ENCODE measurements around the gene COX7C.
"Not testable (repeated sequence)": the region's sequence is repeated elsewhere in the genome, so short reads cannot be mapped to it uniquely, and the experiment has no call there.

Gene COX7C

GRCh38 chr5:86617756-86618576 is at the start of gene COX7C:
COX7C (plus strand) TSS chr5:86617941; CDS start chr5:86618056, 115 bp downstream.
- DNase-seq, result peak; percentile 96

DNA sequence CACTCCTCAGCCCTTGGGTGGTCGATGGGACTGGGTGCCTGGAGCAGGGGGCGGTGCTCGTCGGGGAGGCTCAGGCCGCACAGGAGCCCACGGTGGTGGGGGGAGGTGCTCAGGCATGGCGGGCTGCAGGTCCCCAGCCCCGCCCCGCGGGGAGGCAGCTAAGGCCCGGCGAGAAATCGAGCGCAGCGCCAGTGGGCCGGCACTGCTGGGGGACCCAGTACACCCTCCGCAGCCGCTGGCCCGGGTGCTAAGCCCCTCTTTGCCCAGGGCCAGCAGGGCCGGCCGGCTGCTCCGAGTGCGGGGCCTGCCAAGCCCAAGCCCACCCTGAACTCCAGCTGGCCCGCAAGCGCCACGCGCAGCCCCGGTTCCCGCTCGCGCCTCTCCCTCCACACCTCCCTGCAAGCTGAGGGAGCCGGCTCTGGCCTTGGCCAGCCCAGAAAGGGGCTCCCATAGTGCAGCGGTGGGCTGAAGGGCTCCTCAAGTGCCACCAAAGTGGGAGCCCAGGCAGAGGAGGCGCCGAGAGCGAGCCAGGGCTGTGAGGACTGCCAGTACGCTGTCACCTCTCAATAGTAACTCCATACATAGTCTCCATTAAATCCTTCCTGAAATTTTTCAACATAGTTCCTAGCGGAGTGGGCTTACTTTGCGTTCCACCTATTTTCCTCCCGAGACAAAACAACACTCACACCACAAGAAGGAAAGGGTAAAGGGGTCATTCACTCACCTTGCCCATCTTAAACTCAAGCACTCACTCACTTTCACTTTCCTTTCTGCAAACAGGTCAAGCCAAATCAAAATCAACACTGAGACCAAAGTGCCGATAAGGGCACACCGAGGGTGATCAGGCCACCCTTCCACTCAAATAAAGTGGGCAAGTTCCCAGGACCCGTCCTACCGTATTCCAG is 48.0 kb upstream of the COX7C start:
- DNase-seq, result not testable (repeated sequence)

GRCh38 chr5:86570427-86571083 is 47.2 kb upstream of the COX7C start:
- DNase-seq, result no peak

GRCh38 chr5:86571109-86571508 is 46.6 kb upstream of the COX7C start:
- DNase-seq, result not testable (repeated sequence)

GRCh38 chr5:86572825-86573517 is 44.8 kb upstream of the COX7C start:
- DNase-seq, result no peak

- DNase-seq, result no peak
Measured at GRCh38 chr5:86579502-86579901, 38.2 kb upstream of the COX7C start.

GRCh38 chr5:86596476-86596875 is 21.3 kb upstream of the COX7C start:
- DNase-seq, result no peak

GRCh38 chr5:86605881-86606280 is 11.9 kb upstream of the COX7C start:
- no peak for DNase-seq

- DNase-seq, result no peak
Measured at GRCh38 chr5:86613455-86613854, 4.3 kb upstream of the COX7C start.

DNA sequence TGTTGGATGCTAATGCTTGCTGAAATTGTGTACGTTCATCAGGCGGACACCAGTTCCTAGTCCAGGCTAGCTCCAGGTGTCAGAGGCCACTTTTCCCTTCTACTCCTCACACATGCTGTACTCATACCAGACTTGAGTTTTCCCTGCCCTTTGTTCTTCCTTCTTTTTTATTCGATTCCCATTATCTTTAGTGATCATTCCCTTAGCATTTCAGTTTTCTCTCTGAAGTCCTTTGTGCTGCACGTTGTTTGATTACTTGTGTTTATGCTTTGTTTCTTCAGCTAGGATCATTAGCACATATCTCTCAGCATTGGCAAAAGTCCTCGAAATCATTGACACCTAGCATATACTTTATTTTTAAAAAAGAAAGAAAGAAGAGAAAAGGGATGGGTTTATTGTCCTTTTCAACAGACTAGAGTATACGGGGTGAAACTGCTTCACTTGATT is 409 bp upstream of the COX7C start:
- no peak for DNase-seq

- no peak for DNase-seq
Measured at GRCh38 chr5:86623785-86624483, 6.2 kb downstream of the COX7C start.

DNA sequence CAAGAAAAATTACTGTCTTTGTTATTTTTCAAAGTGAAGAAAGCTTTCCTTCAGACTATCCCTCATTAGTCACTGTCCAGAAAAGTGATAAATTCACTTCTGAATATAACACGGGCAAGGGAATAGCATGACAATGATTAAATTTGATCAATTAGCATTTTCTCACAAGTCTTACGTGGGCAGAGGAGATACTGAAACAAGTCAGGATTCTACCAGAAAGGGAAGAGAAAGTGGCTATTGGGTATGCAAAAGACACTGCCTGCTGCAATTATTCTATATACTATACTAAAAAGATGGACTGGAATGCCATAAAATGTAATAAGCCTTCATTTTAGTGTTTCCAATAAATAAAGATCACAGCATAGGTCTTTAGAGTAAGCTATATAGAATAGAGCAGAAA is 7.4 kb downstream of the COX7C start:
- no peak for DNase-seq

- no peak for DNase-seq
Measured at GRCh38 chr5:86626149-86626548, 8.4 kb downstream of the COX7C start.

DNA sequence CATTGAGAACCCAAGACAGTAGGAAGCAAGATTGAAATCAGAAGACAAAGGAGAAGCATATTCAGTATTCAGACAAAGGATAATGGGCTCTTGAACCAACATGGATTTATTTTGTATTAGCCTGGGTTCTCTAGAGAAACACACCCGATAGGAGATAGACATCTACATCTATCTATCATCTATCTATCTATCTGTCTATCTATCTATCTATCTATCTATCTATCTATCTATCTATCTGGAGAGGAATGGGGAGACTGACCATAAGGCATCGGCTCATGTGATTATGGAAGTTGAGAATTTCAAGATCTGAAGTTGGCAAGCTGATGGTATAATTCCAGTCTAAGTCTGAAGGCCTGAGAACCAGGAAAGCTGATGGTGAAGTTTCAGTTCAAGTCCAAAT is 13.4 kb downstream of the COX7C start:
- DNase-seq, result no peak

DNA sequence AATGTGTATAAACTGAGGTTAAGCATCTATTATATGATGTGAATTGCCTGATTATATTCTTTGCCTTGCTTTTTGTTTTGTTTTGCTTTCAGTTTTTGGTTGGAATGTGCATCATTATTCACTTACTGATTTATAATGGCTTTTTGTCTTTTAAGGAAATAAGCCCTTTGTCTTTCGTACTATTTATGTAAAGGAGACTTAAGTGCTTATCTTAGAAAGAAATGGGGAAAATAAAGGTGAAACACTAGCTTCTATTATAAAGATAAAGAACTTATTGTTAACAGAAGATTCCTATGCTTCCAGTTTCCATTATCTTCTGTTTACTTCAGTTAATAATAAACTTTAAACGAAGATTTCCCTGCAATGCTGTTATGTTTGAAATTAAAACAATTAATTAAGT is 23.3 kb downstream of the COX7C start:
- no peak for DNase-seq

GRCh38 chr5:86644843-86645242 is 27.1 kb downstream of the COX7C start:
- DNase-seq, result no peak

- DNase-seq, result no peak
Measured at GRCh38 chr5:86645885-86646284, 28.1 kb downstream of the COX7C start.

- no peak for DNase-seq
Measured at GRCh38 chr5:86646671-86647070, 28.9 kb downstream of the COX7C start.

DNA sequence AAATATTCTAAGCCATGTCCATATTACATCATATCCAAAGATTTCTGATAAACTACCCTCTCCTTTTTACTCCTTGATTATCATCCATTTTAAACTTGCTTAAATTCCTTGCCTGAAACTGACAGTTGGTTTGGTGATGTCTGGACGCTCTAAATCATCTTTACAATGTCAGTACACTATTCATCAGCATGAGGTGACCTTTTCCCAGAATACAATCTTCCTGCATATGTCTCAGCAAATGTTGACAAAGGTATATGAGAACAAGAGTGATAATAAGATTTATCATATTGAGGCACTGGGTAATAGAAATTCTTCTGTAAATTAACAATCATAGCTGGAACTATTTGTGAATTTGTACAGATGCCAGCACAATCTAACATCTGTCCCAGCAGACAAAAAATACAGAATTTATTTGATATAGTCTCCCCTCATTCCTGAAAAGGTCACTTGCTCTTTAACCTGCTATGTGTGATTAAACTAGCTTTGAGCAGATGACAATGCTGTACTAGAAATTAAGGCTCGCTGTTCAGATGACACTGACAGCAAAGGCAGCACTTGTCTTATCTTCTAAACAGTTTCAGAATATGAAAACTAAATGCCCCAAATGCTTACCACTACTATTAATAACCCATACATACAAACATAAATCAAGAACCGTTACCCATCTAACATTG is 32.2 kb downstream of the COX7C start:
- DNase-seq, result no peak

DNA sequence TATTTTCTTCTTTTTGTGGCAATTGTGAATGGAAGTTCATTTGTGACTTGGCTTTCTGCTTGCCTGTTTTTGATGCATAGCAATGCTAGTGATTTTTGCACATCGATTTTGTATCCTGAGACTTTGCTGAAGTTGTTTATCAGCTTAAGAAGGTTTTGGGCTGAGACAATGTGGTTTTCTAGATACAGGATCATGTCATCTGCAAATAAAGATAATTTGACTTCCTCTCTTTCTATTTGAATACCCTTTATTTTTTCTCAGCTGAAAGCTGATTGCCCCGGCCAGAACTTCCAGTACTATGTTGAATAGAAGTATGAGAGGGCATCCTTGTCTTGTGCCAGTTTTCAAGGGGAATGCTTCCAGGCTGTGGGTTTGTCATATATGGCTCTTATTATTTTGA is 43.0 kb downstream of the COX7C start:
- not testable (repeated sequence) for DNase-seq

- DNase-seq, result no peak
Measured at GRCh38 chr5:86664173-86664572, 46.4 kb downstream of the COX7C start.

Measured in activated effector memory CD4-positive, alpha-beta T cell treated with anti-CD3 and anti-CD28 coated beads, Interleukin-2, amount 50 U/mL, for 16 hours (primary cell).